Lower leg skin (tissue), 4 donors: Measurements from ENCODE around the gene BRD3OS. TPM values are rescaled to one million over a fixed set of nuclear protein-coding genes. Genes with fewer than 3 reads are reported as not detected.

Experiments used
- DNase-seq, 2 donors: peaks; one replicate each; pipeline ENCODE4 v3.0.0-alpha.2; 2019; ENCODE audit warnings: low spot score in 2 of 2
- H3K4me3 ChIP-seq: fragments of 200-600 bp; sonication (generic); 2 replicates; pipeline ENCODE4 v1.5.1; 2017; ENCODE audit warnings: mild to moderate bottlenecking, low read depth; ENCODE audit not compliant: poor library complexity, severe bottlenecking
- POLR2A ChIP-seq, 2 donors: fragments of 450-650 bp; IDR thresholded peaks; one replicate each; pipeline ENCODE4 v1.6.1; 2016 to 2017; ENCODE audit warnings: antibody characterized with exemption in 2 of 2, mild to moderate bottlenecking in 1 of 2, moderate library complexity in 1 of 2
- WGBS, 2 donors: methylation state at CpG; one replicate each; pipeline ENCODE4 v1.1.5; 2018; 5-methylcytosine and 5-hydroxymethylcytosine counted together
- intact Hi-C: fragments of 100-400 bp; cut with DNase I; formaldehyde crosslinking; loops from one replicate; pipeline ENCODE4 v1.15.0; 2023; ENCODE audit warnings: low total_unique reads
- total RNA-seq, 4 donors: library from RNA; depleted of rRNA; stranded (reverse); fragments of >200 nt; gene quantifications; one replicate each; pipeline ENCODE4 v1.1.0, GENCODE V29; 2016
- TF ChIP-seq, protein P1 (sequence below), 3 donors: fragments of 450-650 bp; IDR thresholded peaks; one replicate each; pipeline ENCODE4 v1.5.1; 2016; ENCODE audit warnings: antibody characterized with exemption in 3 of 3, mild to moderate bottlenecking in 3 of 3, moderate library complexity in 2 of 3

BRD3OS gene
- total RNA-seq, 4 donors from 2014 or later: 2.5 to 11.0 (median 6.4) TPM

GRCh38 chr9:133994353-133995011, 30.8 kb upstream of the BRD3OS start:
- intact Hi-C loops: no loop called here
- TF ChIP-seq, protein P1, sequence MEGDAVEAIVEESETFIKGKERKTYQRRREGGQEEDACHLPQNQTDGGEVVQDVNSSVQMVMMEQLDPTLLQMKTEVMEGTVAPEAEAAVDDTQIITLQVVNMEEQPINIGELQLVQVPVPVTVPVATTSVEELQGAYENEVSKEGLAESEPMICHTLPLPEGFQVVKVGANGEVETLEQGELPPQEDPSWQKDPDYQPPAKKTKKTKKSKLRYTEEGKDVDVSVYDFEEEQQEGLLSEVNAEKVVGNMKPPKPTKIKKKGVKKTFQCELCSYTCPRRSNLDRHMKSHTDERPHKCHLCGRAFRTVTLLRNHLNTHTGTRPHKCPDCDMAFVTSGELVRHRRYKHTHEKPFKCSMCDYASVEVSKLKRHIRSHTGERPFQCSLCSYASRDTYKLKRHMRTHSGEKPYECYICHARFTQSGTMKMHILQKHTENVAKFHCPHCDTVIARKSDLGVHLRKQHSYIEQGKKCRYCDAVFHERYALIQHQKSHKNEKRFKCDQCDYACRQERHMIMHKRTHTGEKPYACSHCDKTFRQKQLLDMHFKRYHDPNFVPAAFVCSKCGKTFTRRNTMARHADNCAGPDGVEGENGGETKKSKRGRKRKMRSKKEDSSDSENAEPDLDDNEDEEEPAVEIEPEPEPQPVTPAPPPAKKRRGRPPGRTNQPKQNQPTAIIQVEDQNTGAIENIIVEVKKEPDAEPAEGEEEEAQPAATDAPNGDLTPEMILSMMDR (IDR thresholded peaks at IDR 0.05): peak in 1 of 3 donors; percentile 97
- TF ChIP-seq POLR2A (IDR thresholded peaks at IDR 0.05): no peak
- WGBS, 2 donors: 3 to 6% methylated on average over 8 to 11 of the region's 11 CpGs
- DNase-seq: peak; percentile 61 to 94
- H3K4me3 ChIP-seq: no peak overlapping the region

- no peak for DNase-seq
- 67 to 69% methylated on average over 17 of the region's 17 CpGs for WGBS, 2 donors
- H3K4me3 ChIP-seq: no peak overlapping the region
- no peak for TF ChIP-seq POLR2A (IDR thresholded peaks at IDR 0.05)
- TF ChIP-seq, protein P1 (IDR thresholded peaks at IDR 0.05): no peak
- intact Hi-C loops: no loop called here
Observed at GRCh38 chr9:133995012-133995896, 30.0 kb upstream of the BRD3OS start.

DNA sequence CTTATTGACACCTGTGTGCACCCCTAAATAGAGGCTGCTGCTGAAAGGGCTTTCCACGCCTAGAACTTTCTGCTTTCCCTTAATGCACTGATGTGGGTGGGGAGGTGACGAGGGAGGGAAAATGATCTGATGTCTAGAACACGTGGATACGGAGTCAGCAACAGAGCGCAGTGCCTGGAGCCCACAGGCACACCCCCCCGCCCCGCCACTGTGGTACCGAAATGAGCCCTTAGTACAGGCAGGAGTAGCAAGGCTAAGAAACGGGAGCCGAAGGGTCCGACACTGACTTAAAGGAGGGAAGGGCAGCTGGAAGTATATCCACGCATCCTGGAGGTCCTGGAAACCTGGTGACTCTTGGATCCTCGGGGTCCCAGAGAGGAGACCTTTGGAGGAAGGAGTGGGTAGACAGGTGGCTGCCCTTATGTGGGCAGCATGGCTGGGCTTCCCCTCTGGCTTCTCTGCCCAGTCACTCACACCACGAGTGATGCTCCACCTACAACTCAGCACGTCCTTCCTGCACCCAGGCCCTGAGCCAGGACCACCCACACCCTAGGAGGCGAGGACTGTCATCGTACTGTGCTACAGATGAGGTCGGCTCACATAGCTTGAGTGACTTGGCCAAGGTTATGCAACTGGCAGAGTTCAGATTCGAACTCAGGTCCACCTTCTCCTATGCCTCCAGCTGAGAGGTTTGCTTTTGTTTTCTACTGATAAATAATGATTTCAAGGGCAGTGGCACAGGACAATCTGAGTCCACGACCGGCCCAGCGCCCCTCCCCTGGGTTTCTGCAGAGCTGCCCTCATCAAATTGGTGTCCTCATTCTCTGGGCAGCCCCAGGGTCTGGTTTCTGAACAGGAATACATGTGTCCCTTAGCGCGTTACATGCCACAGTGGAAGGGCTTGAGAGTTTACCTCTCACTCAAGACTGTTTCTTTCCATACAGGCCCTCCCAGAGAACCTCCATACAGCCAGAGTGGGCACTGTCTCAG, 28.5 kb upstream of the BRD3OS start:
- DNase-seq: no peak
- H3K4me3 ChIP-seq: no peak overlapping the region
- WGBS, 2 donors: 58% methylated on average over 24 of the region's 24 CpGs
- TF ChIP-seq, protein P1 (IDR thresholded peaks at IDR 0.05): no peak
- intact Hi-C loops: no loop called here

DNA sequence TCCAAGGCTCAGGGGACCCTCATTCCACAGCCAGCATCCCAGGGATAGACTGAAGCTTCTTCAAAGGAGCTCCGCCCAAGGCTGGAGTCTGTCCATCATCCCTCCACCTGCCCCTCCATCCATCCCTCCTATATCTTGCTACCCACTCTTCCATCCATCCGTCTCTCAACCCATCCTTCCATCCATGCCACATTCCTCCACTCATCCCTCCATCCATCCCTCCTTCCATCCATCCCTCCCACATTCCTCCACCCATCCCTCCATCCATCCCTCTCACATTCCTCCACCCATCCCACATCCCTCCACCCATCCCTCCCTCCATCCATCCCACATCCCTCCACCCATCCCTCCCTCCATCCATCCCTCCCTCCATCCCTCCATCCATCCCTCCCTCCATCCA, 27.7 kb upstream of the BRD3OS start:
- no peak for TF ChIP-seq POLR2A (IDR thresholded peaks at IDR 0.05)
- TF ChIP-seq, protein P1 (IDR thresholded peaks at IDR 0.05): no peak
- H3K4me3 ChIP-seq: no peak overlapping the region
- 86 to 93% methylated on average over 2 of the region's 2 CpGs for WGBS, 2 donors
- intact Hi-C loops: no loop called here
- no peak for DNase-seq

DNA sequence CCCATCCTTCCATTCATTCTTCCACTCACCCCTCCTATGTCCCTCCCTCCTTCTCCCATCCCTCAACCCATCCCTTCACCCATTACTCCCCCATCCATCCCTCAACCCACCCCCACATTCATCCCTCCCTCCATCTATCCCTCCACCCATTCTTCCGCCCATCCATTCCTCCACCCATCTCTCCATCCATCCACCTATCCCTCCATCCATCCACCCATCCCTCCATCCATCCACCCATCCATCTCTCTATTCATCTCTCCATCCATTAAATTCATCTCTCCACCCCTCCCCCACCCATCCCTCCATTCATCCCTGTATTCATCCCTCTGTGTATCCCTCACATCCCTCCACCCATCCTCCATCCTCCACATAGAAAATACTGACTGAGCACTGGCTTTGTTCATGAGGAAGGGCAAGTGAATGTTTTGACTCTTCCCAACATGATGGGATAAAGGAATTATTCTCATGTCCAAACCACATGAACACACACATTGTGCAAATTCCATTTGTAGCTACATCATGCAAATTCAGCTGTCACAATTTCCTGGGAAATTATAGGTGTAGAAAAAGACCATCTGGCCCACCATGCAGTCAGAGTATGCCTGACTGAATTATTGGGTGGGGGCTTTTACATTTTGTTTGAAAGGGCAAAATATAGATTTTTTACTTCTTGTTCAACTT, 26.2 kb upstream of the BRD3OS start:
- no peak for DNase-seq
- intact Hi-C loops: no loop called here
- no peak overlapping the region for H3K4me3 ChIP-seq
- TF ChIP-seq POLR2A (IDR thresholded peaks at IDR 0.05): no peak
- TF ChIP-seq, protein P1 (IDR thresholded peaks at IDR 0.05): no peak
- whole genome bisulfite sequencing, 2 donors: 100% methylated on average over 1 of the region's 1 CpG
